Esophagus squamous epithelium (tissue), 4 donors: ENCODE measurements around the gene TCAP.

ENCODE experiments used
- CTCF ChIP-seq, 6 experiments: fragments of 450-650 bp in 4 of 6; fragments of 200-600 bp in 2 of 6; sonication (generic) in 2 of 6; IDR thresholded peaks; one replicate each; pipeline ENCODE4 v1.5.1; 2016 to 2019; ENCODE audit warnings: antibody characterized with exemption in 6 of 6, mild to moderate bottlenecking in 4 of 6, moderate library complexity in 4 of 6
- POLR2A ChIP-seq, 4 donors: fragments of 450-650 bp; IDR thresholded peaks; one replicate each; pipeline ENCODE4 v1.6.1; 2017; ENCODE audit warnings: antibody characterized with exemption in 4 of 4, mild to moderate bottlenecking in 4 of 4, moderate library complexity in 3 of 4

DNA sequence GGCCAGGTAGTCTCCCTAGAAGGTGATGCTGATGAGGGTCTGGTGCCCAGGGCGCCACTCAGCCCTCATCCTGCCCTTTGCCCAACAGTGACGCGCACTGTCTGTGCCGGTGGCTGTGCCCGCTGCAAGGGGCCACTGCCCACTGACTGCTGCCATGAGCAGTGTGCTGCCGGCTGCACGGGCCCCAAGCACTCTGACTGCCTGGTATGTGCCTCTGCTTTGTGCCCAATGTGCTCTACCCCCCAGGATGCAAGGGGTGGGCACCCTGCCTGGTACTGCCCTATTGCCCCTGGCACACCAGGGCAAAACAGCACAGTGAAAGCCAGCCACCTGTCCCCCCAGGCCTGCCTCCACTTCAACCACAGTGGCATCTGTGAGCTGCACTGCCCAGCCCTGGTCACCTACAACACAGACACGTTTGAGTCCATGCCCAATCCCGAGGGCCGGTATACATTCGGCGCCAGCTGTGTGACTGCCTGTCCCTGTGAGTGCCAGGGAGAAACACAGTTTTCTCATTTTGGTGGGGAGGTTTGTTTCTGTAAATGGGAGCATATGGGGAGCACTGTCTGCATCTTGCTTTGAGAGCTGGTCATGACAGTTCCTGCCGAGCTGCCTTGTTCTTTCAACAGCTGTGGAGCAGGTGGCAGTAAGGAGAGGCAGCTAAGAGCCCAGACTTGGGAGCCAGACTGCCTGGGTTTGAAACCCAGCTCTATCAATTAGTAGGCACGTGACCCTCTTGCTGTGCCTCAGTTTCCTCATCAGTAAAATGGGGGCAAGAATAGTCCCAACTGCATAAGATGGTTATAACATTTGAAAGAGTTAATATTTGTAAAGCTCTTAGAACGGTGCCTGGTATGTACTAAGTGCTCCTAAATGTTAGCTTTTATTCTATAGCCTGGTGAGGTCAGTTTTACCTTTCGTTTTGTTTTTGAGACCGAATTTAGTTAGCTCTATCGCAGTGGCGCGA, 45.1 kb downstream of the TCAP start:
- TF ChIP-seq CTCF (IDR thresholded peaks at IDR 0.05) (no peak), POLR2A (IDR thresholded peaks at IDR 0.05) (no peak)
